ENCODE results near the gene ALDH3B1.

GRCh38 chr11:67998150-67999045 is 11.7 kb upstream of the ALDH3B1 start:
- TF ChIP-seq, protein P1, sequence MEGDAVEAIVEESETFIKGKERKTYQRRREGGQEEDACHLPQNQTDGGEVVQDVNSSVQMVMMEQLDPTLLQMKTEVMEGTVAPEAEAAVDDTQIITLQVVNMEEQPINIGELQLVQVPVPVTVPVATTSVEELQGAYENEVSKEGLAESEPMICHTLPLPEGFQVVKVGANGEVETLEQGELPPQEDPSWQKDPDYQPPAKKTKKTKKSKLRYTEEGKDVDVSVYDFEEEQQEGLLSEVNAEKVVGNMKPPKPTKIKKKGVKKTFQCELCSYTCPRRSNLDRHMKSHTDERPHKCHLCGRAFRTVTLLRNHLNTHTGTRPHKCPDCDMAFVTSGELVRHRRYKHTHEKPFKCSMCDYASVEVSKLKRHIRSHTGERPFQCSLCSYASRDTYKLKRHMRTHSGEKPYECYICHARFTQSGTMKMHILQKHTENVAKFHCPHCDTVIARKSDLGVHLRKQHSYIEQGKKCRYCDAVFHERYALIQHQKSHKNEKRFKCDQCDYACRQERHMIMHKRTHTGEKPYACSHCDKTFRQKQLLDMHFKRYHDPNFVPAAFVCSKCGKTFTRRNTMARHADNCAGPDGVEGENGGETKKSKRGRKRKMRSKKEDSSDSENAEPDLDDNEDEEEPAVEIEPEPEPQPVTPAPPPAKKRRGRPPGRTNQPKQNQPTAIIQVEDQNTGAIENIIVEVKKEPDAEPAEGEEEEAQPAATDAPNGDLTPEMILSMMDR (IDR thresholded peaks at IDR 0.05; ENCODE audit: insufficient read depth, low read depth, low read length), result no peak
- TF ChIP-seq EZH2 (IDR thresholded peaks at IDR 0.05; ENCODE audit: insufficient read depth, low read length), result no peak
